Left ventricle myocardium inferior (tissue), 1 donor: Measurements from ENCODE around the gene KRT13. TPM values are rescaled to one million over a fixed set of nuclear protein-coding genes. Genes with fewer than 3 reads are reported as not detected.

Experiments
- DNase-seq: peaks from one replicate; pipeline ENCODE4 v3.0.0-alpha.2; 2020
- H3K27ac ChIP-seq: fragments of 200-600 bp; replicated peaks from 2 replicates; pipeline ENCODE4 v1.8.0; 2021
- H3K27me3 ChIP-seq: fragments of 200-600 bp; 2 replicates; pipeline ENCODE4 v1.8.0; 2021; ENCODE audit warnings: low read depth
- H3K36me3 ChIP-seq: fragments of 200-600 bp; 2 replicates; pipeline ENCODE4 v1.8.0; 2021
- H3K4me1 ChIP-seq: fragments of 200-600 bp; 2 replicates; pipeline ENCODE4 v1.8.0; 2021
- H3K4me3 ChIP-seq: fragments of 200-600 bp; 2 replicates; pipeline ENCODE4 v1.8.0; 2021; ENCODE audit warnings: mild to moderate bottlenecking, moderate library complexity
- H3K9me3 ChIP-seq: fragments of 200-600 bp; replicated peaks from 2 replicates; pipeline ENCODE4 v1.8.0; 2021
- intact Hi-C: fragments of 100-400 bp; cut with micrococcal nuclease; formaldehyde crosslinking; loops from one replicate; pipeline ENCODE4 v1.11.0; 2022
- microRNA-seq: library from miRNA; unstranded; fragments of <30 nt; microRNA quantifications from one replicate; pipeline ENCODE4 v1.2.0, GENCODE V29; 2020
- total RNA-seq: library from RNA; stranded (reverse); fragmentation: NEBNext Ultra II Directional; extraction: Animal tissue kit (Norgen Biotek cat#: 25700); gene quantifications from one replicate; pipeline ENCODE4 v1.2.1, GENCODE V29; 2021
- TF ChIP-seq, protein P1 (sequence below): fragments of 200-600 bp; IDR thresholded peaks from 2 replicates; pipeline ENCODE4 v1.8.0; 2021; ENCODE audit warnings: antibody characterized with exemption, mild to moderate bottlenecking, borderline replicate concordance
- donor health status: DM: no; HTN: yes; CAD: no; lungs with severe emphysema.

KRT13 gene
- total RNA-seq, 1 donor from 2014 or later: not detected

DNA sequence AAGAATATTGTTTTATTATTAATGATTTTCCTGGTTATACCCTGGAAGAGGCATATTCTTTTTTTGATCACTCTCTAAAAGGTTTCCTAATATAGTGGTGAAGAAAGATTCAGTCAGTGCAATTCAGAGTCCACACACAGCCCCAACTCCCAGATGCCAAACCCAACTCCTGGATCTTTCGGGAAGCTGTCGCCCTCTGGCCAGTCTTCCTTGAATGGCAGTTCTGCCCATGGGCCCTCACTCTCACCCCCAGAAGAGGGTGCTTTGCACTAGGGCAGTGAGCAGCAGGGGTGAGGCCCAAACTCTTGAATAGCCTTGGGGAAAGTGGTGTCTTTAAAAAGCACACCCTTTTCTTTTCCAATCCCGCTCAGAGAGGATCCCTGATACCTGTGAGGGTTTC lies 49.2 kb downstream of the KRT13 start:
- no peak for DNase-seq
- intact Hi-C loops: no loop called here

DNA sequence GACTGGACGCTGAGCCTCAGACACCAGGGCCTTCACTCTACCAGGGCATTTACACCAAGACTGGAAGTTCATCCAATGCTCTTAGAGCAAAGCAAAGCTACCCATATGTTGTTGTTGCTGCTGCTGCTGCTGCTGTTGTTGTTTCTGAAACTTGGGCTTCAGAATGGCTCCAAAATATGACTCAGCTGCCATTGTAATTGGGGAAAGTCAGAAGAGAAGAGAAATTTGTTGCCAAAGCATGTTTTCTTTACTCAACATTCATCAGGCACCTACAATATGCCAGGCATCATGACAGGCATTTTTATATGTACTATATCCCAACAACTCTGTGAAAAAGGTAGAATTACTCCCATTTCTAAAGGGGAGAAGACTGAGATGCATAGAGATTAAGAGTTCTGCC lies 50.2 kb downstream of the KRT13 start:
- TF ChIP-seq, protein P1, sequence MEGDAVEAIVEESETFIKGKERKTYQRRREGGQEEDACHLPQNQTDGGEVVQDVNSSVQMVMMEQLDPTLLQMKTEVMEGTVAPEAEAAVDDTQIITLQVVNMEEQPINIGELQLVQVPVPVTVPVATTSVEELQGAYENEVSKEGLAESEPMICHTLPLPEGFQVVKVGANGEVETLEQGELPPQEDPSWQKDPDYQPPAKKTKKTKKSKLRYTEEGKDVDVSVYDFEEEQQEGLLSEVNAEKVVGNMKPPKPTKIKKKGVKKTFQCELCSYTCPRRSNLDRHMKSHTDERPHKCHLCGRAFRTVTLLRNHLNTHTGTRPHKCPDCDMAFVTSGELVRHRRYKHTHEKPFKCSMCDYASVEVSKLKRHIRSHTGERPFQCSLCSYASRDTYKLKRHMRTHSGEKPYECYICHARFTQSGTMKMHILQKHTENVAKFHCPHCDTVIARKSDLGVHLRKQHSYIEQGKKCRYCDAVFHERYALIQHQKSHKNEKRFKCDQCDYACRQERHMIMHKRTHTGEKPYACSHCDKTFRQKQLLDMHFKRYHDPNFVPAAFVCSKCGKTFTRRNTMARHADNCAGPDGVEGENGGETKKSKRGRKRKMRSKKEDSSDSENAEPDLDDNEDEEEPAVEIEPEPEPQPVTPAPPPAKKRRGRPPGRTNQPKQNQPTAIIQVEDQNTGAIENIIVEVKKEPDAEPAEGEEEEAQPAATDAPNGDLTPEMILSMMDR: no peak
- intact Hi-C loops: no loop called here

More for the DNA sequence above, 49.2 kb downstream of the KRT13 start:
- H3K27me3 ChIP-seq: peaks cover 98% of the 10 kb centered on the region
- H3K4me1 ChIP-seq: no peaks in the 10 kb centered on the region
- no peaks in the 10 kb centered on the region for H3K36me3 ChIP-seq
- no peak overlapping the region for H3K4me3 ChIP-seq
- peaks cover 10% of the 10 kb centered on the region for H3K9me3 ChIP-seq
- TF ChIP-seq, protein P1: no peak
- H3K27ac ChIP-seq: no peak overlapping the region

DNA sequence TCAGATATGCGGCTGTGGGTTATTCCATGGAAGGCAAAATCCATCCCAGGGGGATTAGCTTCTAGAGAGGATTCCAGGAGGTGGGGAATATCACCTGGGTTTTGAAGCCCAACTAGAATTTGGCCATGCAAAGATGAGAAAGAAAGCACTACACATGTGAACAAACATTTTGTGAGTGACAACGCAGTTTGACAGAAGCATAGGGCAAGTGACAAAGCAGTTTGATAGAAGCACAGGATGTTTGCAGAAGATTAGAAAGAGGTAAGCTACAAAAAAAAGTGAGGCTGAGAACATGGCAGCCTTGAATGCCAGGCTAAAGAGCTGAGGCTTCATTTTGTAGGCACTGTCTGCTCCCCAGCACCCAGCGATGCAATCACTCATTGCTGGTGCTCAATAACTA lies 52.3 kb downstream of the KRT13 start:
- no peak for DNase-seq
- TF ChIP-seq, protein P1: no peak
- H3K27ac ChIP-seq: no peak overlapping the region
- H3K36me3 ChIP-seq: no peaks in the 10 kb centered on the region
- no peak overlapping the region for H3K4me3 ChIP-seq
- peaks cover 96% of the 10 kb centered on the region for H3K27me3 ChIP-seq
- H3K9me3 ChIP-seq: peaks cover 19% of the 10 kb centered on the region
- no peaks in the 10 kb centered on the region for H3K4me1 ChIP-seq
- intact Hi-C loops: no loop called here

More for the DNA sequence above, 50.2 kb downstream of the KRT13 start:
- peaks cover 19% of the 10 kb centered on the region for H3K9me3 ChIP-seq
- H3K27me3 ChIP-seq: peaks cover 98% of the 10 kb centered on the region
- H3K36me3 ChIP-seq: no peaks in the 10 kb centered on the region
- H3K4me3 ChIP-seq: no peak overlapping the region
- DNase-seq: no peak
- H3K27ac ChIP-seq: no peak overlapping the region
- no peaks in the 10 kb centered on the region for H3K4me1 ChIP-seq

DNA sequence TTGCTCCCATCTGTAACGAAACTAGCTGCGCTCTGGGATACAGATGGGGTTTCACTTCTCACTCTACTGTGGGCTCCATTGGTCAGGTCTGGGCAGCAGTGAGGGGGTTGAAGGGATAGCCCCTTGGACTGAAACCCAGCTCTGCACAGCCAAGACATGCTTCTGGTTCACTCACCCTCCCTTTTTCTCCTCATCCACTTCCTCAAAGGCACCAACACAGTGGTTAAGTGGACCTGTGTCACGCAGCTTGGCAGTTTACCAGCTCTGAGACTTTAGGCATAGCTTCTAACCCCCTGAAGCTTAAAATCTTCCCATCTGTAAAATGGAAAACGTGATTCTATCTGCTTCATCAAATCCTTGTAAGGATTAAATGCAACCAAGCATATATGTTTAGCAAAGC lies 53.1 kb downstream of the KRT13 start:
- H3K27ac ChIP-seq: no peak overlapping the region
- H3K4me3 ChIP-seq: no peak overlapping the region
- intact Hi-C loops: no loop called here
- DNase-seq: no peak
- TF ChIP-seq, protein P1: no peak
- H3K4me1 ChIP-seq: no peaks in the 10 kb centered on the region
- peaks cover 96% of the 10 kb centered on the region for H3K27me3 ChIP-seq
- H3K36me3 ChIP-seq: no peaks in the 10 kb centered on the region
- peaks cover 19% of the 10 kb centered on the region for H3K9me3 ChIP-seq

DNA sequence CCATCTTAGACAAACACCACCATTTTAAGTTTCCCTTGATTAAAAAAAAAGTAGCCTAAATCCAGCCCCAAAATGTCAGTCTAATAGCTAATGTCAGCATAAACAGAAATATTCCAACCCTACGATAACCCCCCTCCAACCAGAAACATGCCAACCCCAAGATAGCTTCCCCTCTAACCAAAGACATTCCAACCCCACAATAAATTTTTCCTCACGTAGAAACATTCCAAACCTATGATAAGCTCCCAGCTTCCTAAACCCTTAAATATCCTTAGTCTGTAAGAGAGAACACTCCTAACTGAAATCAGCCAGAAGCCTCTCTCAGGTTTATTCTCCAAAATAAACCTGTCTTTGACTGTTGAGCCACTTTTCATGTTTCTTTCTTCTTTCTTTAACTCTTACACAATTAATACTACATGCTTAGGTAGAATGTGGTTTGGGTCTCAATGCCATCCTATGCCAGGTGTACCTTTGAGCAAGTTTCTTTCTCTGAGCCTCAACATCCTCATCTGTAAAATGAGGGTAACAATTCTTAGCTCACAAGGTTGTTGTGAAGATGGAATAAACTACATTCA lies 54.2 kb downstream of the KRT13 start:
- Histone ChIP-seq H3K4me1 (no peaks in the 10 kb centered on the region), H3K4me3 (no peak overlapping the region), H3K27me3 (peaks cover 96% of the 10 kb centered on the region), H3K9me3 (peaks cover 19% of the 10 kb centered on the region), H3K27ac (no peak overlapping the region), H3K36me3 (no peaks in the 10 kb centered on the region)
- TF ChIP-seq, protein P1: no peak
- DNase-seq: no peak
- intact Hi-C loops: no loop called here

Small RNAs within 50 kb of the gene (microRNA-seq; reads per million reads assigned to microRNA genes)
- gene MIR6510: not detected

Other genes starting within 250 kb of the KRT13 start
- gene KRTAP9-6, start 240.2 kb downstream of the KRT13 start, total RNA-seq: not detected
- not detected for gene KRTAP9-7, start 229.9 kb downstream of the KRT13 start, total RNA-seq
- not detected for gene KRTAP29-1, start 202.8 kb downstream of the KRT13 start, total RNA-seq
- gene KRTAP16-1, start 196.3 kb downstream of the KRT13 start, total RNA-seq: not detected
- not detected for gene KRTAP17-1, start 189.9 kb downstream of the KRT13 start, total RNA-seq
- not detected for gene KRT33A, start 154.8 kb downstream of the KRT13 start, total RNA-seq
- not detected for gene KRT33B, start 135.8 kb downstream of the KRT13 start, total RNA-seq
- not detected for gene KRT34, start 123.3 kb downstream of the KRT13 start, total RNA-seq
- gene KRT31, start 108.0 kb downstream of the KRT13 start, total RNA-seq: not detected
- gene KRT37, start 81.0 kb downstream of the KRT13 start, total RNA-seq: not detected
- gene KRT38, start 64.6 kb downstream of the KRT13 start, total RNA-seq: not detected
- gene KRT32, start 38.2 kb downstream of the KRT13 start, total RNA-seq: 0.22 TPM
- gene KRT35, start 24.5 kb downstream of the KRT13 start, total RNA-seq: not detected
- gene KRT36, start 15.7 kb downstream of the KRT13 start, total RNA-seq: not detected
- gene KRT15, start 13.3 kb upstream of the KRT13 start, total RNA-seq: not detected
- 0.60 TPM for gene KRT19, start 22.7 kb upstream of the KRT13 start, total RNA-seq
- not detected for gene KRT9, start 66.4 kb upstream of the KRT13 start, total RNA-seq
- gene KRT14, start 81.3 kb upstream of the KRT13 start, total RNA-seq: not detected
- gene KRT16, start 107.2 kb upstream of the KRT13 start, total RNA-seq: not detected
- not detected for gene KRT17, start 119.0 kb upstream of the KRT13 start, total RNA-seq
- gene EIF1, start 183.3 kb upstream of the KRT13 start, total RNA-seq: 1,125 TPM
- not detected for gene GAST, start 206.7 kb upstream of the KRT13 start, total RNA-seq
- gene HAP1, start 229.0 kb upstream of the KRT13 start, total RNA-seq: 0.14 TPM